ENCODE data around the gene TRPM5. TPM values are rescaled to one million over a fixed set of nuclear protein-coding genes. Genes with fewer than 3 reads are reported as not detected.
A peak's percentile ranks its signal among the peaks of the same experiment; 100 is the strongest.

The TRPM5 gene
- total RNA-seq, 4 donors from 2014 or later: 0.29 TPM; not detected in 3

- Histone ChIP-seq H3K4me3 (no peak overlapping the region), H3K36me3 (no peaks in the 10 kb centered on the region), H3K9me3 (no peaks in the 10 kb centered on the region), H3K27me3 (peaks cover 12% of the 10 kb centered on the region), H3K27ac (no peak overlapping the region), H3K4me1 (peaks cover 10% of the 10 kb centered on the region)
- DNase-seq (ENCODE audit: low spot score in 2 of 2): no peak
- TF ChIP-seq EP300 (IDR thresholded peaks at IDR 0.05) (no peak), POLR2A (IDR thresholded peaks at IDR 0.05) (no peak), CTCF (IDR thresholded peaks at IDR 0.05) (no peak), POLR2AphosphoS5 (IDR thresholded peaks at IDR 0.05) (no peak)
- WGBS: 79% methylated on average over 6 of the region's 17 CpGs
Observed at GRCh38 chr11:2421996-2422395, 22.3 kb downstream of the TRPM5 start.

- DNase-seq (ENCODE audit: low spot score in 2 of 2): no peak
- WGBS: 80% methylated on average over 8 of the region's 19 CpGs
- no peak for TF ChIP-seq EP300 (IDR thresholded peaks at IDR 0.05)
- no peak for TF ChIP-seq POLR2AphosphoS5 (IDR thresholded peaks at IDR 0.05)
- no peak for TF ChIP-seq POLR2A (IDR thresholded peaks at IDR 0.05)
- TF ChIP-seq CTCF (IDR thresholded peaks at IDR 0.05): no peak
Observed at GRCh38 chr11:2421226-2421994, 22.9 kb downstream of the TRPM5 start.

GRCh38 chr11:2420502-2421225 lies 23.6 kb downstream of the TRPM5 start:
- TF ChIP-seq POLR2AphosphoS5 (IDR thresholded peaks at IDR 0.05) (no peak), CTCF (IDR thresholded peaks at IDR 0.05) (peak; percentile 63 to 93), POLR2A (IDR thresholded peaks at IDR 0.05) (no peak), EP300 (IDR thresholded peaks at IDR 0.05) (no peak)
- DNase-seq (ENCODE audit: low spot score in 2 of 2): no peak
- no peaks in the 10 kb centered on the region for H3K36me3 ChIP-seq
- H3K4me1 ChIP-seq: peaks cover 9% of the 10 kb centered on the region
- H3K4me3 ChIP-seq: no peak overlapping the region
- no peak overlapping the region for H3K27ac ChIP-seq
- WGBS: 14% methylated on average over 16 of the region's 44 CpGs
- H3K27me3 ChIP-seq: peaks cover 9% of the 10 kb centered on the region
- no peaks in the 10 kb centered on the region for H3K9me3 ChIP-seq

More at GRCh38 chr11:2421226-2421994, 22.9 kb downstream of the TRPM5 start:
- no peaks in the 10 kb centered on the region for H3K36me3 ChIP-seq
- H3K4me3 ChIP-seq: no peak overlapping the region
- no peak overlapping the region for H3K27ac ChIP-seq
- H3K9me3 ChIP-seq: no peaks in the 10 kb centered on the region
- H3K27me3 ChIP-seq: peaks cover 10% of the 10 kb centered on the region
- peaks cover 9% of the 10 kb centered on the region for H3K4me1 ChIP-seq

GRCh38 chr11:2419638-2420501 lies 24.4 kb downstream of the TRPM5 start:
- no peak overlapping the region for H3K27ac ChIP-seq
- peaks cover 9% of the 10 kb centered on the region for H3K27me3 ChIP-seq
- TF ChIP-seq CTCF (IDR thresholded peaks at IDR 0.05): peak; percentile 78 to 79
- TF ChIP-seq EP300 (IDR thresholded peaks at IDR 0.05): no peak
- WGBS: 48% methylated on average over 30 of the region's 36 CpGs
- no peaks in the 10 kb centered on the region for H3K9me3 ChIP-seq
- no peak for DNase-seq (ENCODE audit: low spot score in 2 of 2)
- no peaks in the 10 kb centered on the region for H3K36me3 ChIP-seq
- peaks cover 9% of the 10 kb centered on the region for H3K4me1 ChIP-seq
- H3K4me3 ChIP-seq: no peak overlapping the region
